H4 (cell line): ENCODE data around the gene LEMD1. TPM values are rescaled to one million over a fixed set of nuclear protein-coding genes. Genes with fewer than 3 reads are reported as not detected.

Experiments used
- DNase-seq: peaks from one replicate; pipeline ENCODE4 v3.0.0-alpha.2; 2015; ENCODE audit warnings: low spot score
- total RNA-seq: library from RNA; depleted of rRNA; stranded (reverse); fragments of >200 nt; shearing (Covaris generic); gene quantifications from 2 replicates; pipeline ENCODE4 v1.2.3, GENCODE V29; 2014; rRNA removed

LEMD1 gene, protein sequence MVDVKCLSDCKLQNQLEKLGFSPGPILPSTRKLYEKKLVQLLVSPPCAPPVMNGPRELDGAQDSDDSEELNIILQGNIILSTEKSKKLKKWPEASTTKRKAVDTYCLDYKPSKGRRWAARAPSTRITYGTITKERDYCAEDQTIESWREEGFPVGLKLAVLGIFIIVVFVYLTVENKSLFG
- total RNA-seq = 1.5 TPM in 2 replicates

GRCh38 chr1:205421798-205422197 is at the start of gene LEMD1:
TSS of gene LEMD1 (minus strand) at chr1:205422056. CDS start at chr1:205420536, 1,520 bp downstream.
- DNase-seq = no peak

DNA sequence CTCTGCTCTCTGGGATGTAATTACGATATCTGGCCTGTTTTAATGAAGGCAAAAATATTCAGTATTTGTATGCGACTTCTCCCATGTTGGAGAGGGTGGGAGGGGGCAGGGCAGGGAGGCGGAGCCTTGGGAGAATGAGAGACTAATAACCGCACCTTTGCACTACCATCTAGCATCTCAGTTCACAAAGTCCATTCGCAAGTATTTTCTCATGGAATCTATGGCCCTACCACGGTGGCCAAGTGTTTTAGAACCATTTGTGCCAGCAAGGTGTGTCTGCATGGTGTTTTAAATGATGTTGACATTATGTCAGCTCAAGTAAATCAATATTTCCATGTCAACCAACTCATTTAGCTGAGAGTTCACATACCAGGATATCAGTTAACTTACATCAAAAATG is 48.3 kb upstream of the LEMD1 start:
- no peak for DNase-seq

DNA sequence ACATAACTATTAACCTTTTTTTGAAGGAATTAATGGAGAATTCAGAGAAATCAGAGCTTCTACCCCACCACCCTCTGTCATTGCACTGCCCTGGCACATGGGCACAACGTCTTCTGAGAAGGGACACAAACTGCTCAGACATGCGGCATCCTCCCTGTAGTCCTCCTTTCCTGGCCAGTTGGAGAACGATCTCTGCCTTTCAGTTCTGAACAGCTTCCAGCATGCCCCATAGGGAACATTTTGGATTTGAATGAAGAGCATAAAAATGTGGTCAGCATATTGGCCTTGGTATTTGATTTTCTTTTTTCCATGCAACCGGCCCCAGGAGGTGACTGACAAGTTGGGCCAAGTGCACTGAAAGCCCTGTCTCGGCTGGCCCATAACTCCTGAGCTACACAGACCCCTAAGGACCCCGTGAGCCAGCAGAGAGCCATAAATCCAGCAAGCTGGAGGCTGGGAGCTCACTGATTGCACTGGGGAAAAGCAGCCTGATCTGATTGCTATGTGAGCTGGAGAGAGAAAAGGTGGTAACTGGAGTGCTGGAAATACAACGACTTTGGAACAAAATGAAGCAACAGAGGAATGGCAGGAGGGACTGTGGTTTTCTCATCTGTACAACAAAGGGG is 44.9 kb upstream of the LEMD1 start:
- DNase-seq = no peak

GRCh38 chr1:205465392-205465791 is 43.5 kb upstream of the LEMD1 start:
- DNase-seq = no peak

DNA sequence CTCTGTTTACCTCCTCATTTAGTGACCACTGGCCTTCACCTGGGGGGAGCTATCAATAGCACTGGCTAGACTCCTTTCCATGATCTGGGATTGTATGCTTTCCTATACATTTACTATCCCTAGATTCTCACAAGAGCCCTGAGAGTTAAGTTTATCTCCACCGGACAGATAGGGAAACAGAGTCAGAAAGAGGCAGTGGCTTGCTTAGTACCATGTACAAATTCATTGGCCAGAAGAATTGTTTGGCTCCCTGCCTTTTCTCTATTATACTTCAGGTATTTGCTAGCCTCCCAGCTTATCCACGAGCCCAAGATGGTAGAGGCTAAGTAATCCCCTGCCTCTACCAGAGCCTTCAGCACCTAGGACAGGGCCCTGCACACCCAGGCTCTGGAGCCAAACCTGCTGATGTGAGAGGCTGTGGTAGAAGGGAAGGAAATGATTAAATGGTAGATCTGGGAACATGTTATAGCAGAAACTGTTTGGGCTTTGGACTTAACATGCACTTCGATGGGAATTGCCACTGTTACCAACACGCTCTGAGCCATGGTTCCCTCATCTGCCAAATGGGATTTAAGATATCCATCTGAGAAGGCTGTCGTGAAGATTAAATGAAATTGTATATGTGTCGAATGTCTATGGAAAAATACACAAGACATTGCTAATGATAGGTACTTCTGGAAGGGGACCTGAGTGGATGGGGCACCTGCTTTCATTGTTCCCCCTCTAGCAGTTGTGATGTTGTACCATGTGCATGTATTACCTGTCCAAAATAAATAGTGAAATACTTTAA is 37.1 kb upstream of the LEMD1 start:
- DNase-seq = no peak

DNA sequence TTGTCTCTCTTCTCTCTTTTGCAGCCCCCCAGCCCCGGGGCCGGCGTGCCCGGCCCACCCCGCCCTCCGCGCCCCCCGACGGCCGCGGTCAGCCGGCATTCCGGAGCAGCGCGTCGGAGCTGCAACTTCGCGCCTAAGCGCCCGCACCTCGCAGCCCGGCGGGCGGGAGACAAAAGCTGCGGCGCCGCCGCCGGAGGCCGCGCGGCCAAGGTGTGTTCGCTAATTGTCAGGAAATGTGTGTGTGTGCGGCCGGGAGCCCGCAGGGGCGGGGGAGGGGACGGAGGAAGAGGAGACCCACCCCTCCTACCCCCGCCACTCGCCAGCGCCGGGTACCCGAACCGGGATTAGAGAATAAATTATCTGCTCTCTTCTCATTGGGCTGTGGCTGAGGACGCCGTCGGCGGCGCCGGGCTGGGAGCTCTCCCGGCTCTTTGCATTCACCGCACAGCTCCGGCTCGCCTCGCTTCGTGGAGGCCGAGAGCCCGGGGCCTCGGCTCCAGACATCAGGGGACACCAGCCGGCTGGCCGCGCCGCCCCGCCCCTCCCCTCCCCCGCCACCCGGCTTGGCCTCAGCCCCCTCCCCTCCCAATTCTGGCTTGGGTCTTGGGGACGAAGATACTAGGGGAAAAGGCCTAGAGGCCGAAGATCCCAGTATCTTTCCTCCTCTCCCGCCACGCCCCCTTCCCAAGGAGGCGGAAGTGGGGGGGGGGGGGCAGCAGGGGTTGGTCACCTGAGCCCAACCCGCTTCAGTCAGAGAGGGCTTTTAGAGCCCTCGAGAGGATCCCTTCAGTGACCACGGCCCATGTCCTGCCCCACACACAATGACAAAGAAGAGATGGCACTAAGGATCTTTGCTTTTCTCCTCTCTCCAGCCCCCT is 35.3 kb upstream of the LEMD1 start:
- no peak for DNase-seq

DNA sequence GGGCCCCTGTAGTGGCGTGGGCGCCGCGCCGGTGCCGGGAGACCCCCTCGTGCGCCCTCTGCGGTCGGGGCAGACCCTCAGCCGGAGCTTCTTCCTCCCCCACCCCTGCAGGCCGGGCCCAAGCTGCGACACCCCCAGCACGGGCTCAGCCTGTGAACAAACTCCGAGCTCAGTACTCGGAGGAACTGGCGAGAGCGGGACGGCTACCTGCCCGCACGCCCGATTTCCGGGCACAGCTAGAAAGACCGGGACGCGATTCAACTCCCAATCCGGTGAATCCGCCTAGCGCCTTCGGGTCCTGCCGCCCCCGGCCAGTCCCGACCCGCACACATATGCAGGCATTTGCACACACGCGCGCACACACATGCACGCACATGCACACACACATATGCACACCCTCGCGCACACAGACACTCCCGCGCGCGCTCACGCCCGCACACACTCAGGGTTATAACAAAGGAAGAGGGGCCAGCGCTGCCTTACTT is 34.6 kb upstream of the LEMD1 start:
- DNase-seq = no peak

GRCh38 chr1:205455581-205456382 is 33.9 kb upstream of the LEMD1 start, which contains the start of gene BLACAT1:
TSS of gene BLACAT1 (minus strand) at chr1:205456045.
- no peak for DNase-seq

- no peak for DNase-seq
These were observed 33.1 kb upstream of the LEMD1 start for GRCh38 chr1:205454903-205455335.

DNA sequence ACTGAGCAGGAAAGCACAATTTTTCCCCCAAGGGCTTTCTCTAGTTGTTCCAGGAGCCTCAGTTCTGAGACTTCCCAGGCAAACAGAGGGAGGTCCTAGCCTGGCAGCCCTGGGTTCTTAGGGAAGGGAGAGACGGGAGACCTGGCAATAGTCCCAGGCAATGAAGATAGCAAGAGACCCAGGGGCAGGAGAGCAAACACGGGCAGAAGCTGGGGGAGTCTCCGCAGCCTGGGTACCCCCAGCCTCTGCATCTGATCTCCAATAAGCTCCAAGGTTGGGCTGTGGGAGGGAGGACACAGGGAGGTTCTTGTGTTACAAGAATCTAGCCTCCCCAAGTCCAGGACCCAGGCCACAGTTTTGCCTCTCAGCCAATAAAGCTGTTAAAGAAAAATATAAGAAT is 31.6 kb upstream of the LEMD1 start:
- DNase-seq = no peak

- no peak for DNase-seq
These were observed 31.1 kb upstream of the LEMD1 start for GRCh38 chr1:205452933-205453332.

DNA sequence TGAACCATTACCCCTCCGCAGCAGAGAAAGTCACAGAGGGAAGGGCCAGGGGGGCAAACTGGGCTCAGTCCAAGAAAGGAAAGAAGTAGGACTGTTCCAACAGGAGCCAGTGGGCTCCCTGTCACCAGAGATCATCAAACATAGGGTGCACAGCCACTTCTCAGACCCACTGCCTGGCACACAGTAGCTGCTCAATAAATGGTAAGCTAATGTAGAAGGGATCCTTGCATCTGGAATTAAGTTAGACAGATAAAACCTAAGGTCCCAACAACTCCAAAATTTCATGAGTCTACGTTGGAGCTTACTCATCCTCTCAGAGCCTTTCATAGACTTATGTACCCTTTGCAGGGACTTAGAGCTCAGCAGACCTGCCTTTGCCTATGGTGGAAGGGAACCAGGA is 30.5 kb upstream of the LEMD1 start:
- no peak for DNase-seq

- DNase-seq = no peak
These were observed 29.9 kb upstream of the LEMD1 start for GRCh38 chr1:205451759-205452164.

GRCh38 chr1:205451202-205451601 is 29.3 kb upstream of the LEMD1 start:
- no peak for DNase-seq

DNA sequence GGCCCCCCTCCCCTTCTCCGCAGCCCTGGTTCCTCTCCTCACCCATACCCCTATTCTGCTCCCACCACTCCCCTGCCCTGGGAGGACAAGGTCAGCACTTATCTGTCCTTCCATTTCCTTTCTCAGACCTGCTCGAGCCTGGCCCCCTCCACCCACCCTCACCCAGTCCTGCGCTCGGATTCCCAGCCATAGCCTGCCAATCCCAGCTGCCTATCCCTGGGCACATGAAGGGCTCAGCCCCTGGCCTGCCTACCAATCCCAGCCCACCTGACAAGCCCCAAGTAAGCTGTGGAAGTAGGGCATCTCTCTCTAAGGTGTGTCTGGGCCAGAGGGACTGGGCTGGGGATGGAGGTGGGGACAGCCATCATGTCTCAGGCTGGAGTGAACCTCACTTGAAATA is 28.6 kb upstream of the LEMD1 start:
- no peak for DNase-seq

GRCh38 chr1:205449750-205450443 is 28.0 kb upstream of the LEMD1 start:
- peak; percentile 70 for DNase-seq

GRCh38 chr1:205449254-205449749 is 27.4 kb upstream of the LEMD1 start:
- no peak for DNase-seq

DNA sequence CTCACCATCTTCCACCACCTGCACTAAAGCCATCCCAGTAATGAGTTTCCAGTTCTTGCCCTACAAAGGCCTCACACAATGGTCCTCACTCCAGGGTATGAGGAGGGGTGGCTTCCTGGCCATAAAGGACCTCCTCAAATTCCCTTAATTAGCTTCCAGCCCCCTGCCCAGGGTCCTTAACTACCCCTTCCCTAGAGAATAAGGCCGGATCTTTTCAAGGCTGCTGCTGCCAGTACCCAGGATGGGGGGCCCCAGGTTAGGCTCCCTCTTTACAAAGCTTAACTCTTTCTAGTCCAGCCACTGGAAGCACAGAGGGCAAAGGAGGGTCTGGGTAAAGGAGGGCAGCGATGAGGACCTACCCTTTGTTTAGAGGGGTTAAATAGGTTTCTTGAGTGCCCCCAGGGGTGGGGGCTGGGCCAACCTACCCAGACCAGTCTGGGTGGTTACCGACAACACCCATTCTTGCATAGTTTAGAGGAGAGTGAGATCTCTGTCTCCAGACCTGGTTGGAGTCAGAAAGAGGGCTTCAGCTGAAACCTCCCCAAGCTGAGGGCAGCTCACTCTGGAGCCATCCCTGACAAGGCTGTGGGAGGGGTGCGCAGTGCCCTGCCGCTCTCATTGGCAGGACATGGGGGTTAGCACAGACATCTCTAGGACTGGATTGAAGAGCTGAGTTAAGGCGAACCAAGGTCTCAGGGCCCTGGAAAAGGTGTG is 26.8 kb upstream of the LEMD1 start:
- DNase-seq = no peak
